Body of pancreas (tissue), 4 donors: ENCODE data around the gene NPHP4. TPM values are rescaled to one million over a fixed set of nuclear protein-coding genes. Genes with fewer than 3 reads are reported as not detected.
A peak's percentile ranks its signal among the peaks of the same experiment; 100 is the strongest.

Experiments
- ATAC-seq: fragments of 150-250 bp; one replicate; pipeline ENCODE4 v1.9.1; 2016
- DNase-seq, 4 donors: peaks; one replicate each; pipeline ENCODE4 v3.0.0-alpha.2; 2019
- H3K27ac ChIP-seq, 4 donors: fragments of 200-600 bp; sonication (generic); 1 replicate in 3 of 4; 2 replicates in 1 of 4; pipeline versions ENCODE4 v1.5.1 to v1.6.1; 2016 to 2019; ENCODE audit warnings: mild to moderate bottlenecking in 1 of 4, mixed read lengths in 1 of 4, moderate library complexity in 1 of 4
- H3K27me3 ChIP-seq, 2 donors: fragments of 200-600 bp; sonication (generic); one replicate each; pipeline ENCODE4 v1.6.0; 2016; ENCODE audit warnings: mild to moderate bottlenecking in 1 of 2
- H3K36me3 ChIP-seq, 2 donors: fragments of 200-600 bp; sonication (generic); replicated peaks in 1 of 2; 2 replicates each; pipeline ENCODE4 v1.5.1; 2016; ENCODE audit warnings: low read depth in 2 of 2; ENCODE audit not compliant: insufficient read depth in 1 of 2
- H3K4me1 ChIP-seq: fragments of 200-600 bp; sonication (generic); one replicate; pipeline ENCODE4 v1.6.0; 2016
- H3K4me3 ChIP-seq, 2 donors: fragments of 200-600 bp; sonication (generic); 1 replicate in 1 of 2; 2 replicates in 1 of 2; pipeline ENCODE4 v1.5.1; 2016 to 2019
- H3K9me3 ChIP-seq, 3 donors: fragments of 200-600 bp; sonication (generic); 1 replicate in 2 of 3; 2 replicates in 1 of 3; pipeline ENCODE4 v1.5.1; 2016
- POLR2A ChIP-seq, 3 donors: fragments of 450-650 bp; IDR thresholded peaks; one replicate each; pipeline ENCODE4 v1.6.1; 2016; ENCODE audit warnings: antibody characterized with exemption in 3 of 3, mild to moderate bottlenecking in 2 of 3
- WGBS, 2 donors: methylation state at CpG; one replicate each; pipeline ENCODE4 v1.1.5; 2017; 5-methylcytosine and 5-hydroxymethylcytosine counted together
- intact Hi-C: fragments of 100-400 bp; cut with DNase I; formaldehyde crosslinking; loops from one replicate; pipeline ENCODE4 v1.15.1; 2023
- total RNA-seq, 2 donors: library from RNA; depleted of rRNA; stranded (reverse); fragments of >200 nt; gene quantifications; one replicate each; pipeline ENCODE4 v1.1.0, GENCODE V29; 2016
- TF ChIP-seq, protein P1 (sequence below), 7 experiments: fragments of 450-650 bp in 4 of 7; fragments of 200-600 bp in 3 of 7; sonication (generic) in 3 of 7; IDR thresholded peaks; one replicate each; pipeline ENCODE4 v1.5.1; 2016 to 2019; ENCODE audit warnings: antibody characterized with exemption in 7 of 7

NPHP4 gene
- total RNA-seq, 2 donors from 2014 or later = 10.4 to 48.5 TPM

DNA sequence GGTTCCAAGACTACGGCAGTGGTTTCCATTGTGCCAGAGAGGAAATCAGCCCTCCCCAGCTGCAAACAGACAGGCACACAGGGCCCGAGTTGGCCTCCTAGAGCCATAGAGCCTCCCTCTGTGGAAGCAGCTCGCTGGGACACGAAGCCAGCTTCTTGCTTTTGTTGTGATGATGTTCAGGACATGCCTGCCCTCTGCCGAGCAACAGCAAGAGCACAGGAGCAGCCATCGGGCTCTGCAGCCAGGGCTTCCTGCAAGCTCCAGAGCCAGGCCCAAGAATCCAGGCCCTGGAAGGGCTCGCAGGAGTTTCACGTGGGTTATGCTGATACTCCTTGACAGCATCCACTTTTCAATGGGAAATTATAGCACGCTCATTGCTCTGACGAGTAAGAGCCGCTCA is 18.5 kb downstream of the NPHP4 start:
- 87 to 93% methylated on average over 6 to 11 of the region's 11 CpGs for WGBS, 2 donors
- intact Hi-C loops = no loop called here
- H3K9me3 ChIP-seq = no peaks in the 10 kb centered on the region
- DNase-seq (no peak), ATAC-seq (no peak)
- H3K27me3 ChIP-seq = no peaks in the 10 kb centered on the region
- no peak overlapping the region for H3K27ac ChIP-seq
- no peak overlapping the region for H3K4me3 ChIP-seq
- H3K36me3 ChIP-seq = no peaks in the 10 kb centered on the region
- TF ChIP-seq, protein P1, sequence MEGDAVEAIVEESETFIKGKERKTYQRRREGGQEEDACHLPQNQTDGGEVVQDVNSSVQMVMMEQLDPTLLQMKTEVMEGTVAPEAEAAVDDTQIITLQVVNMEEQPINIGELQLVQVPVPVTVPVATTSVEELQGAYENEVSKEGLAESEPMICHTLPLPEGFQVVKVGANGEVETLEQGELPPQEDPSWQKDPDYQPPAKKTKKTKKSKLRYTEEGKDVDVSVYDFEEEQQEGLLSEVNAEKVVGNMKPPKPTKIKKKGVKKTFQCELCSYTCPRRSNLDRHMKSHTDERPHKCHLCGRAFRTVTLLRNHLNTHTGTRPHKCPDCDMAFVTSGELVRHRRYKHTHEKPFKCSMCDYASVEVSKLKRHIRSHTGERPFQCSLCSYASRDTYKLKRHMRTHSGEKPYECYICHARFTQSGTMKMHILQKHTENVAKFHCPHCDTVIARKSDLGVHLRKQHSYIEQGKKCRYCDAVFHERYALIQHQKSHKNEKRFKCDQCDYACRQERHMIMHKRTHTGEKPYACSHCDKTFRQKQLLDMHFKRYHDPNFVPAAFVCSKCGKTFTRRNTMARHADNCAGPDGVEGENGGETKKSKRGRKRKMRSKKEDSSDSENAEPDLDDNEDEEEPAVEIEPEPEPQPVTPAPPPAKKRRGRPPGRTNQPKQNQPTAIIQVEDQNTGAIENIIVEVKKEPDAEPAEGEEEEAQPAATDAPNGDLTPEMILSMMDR (IDR thresholded peaks at IDR 0.05) = no peak
- no peak for TF ChIP-seq POLR2A (IDR thresholded peaks at IDR 0.05)
- peaks cover 25% of the 10 kb centered on the region for H3K4me1 ChIP-seq

DNA sequence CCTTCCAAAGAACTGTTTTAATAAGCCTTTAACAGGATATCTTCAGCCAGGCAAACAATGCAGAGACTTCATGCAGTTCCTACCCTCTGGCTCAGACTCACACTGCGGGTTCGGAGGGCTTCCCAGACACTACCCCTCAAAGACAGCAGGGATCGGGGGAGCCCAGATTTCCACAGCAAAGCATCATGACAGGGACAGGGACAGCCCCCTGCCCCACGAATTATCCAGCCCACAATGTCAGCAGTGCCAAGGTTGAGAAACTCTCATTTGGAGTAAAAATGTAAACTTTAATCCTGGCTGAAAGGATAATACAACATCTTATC is 20.1 kb downstream of the NPHP4 start:
- Histone ChIP-seq H3K4me1 (peaks cover 25% of the 10 kb centered on the region), H3K4me3 (no peak overlapping the region), H3K27me3 (no peaks in the 10 kb centered on the region), H3K36me3 (no peaks in the 10 kb centered on the region), H3K9me3 (no peaks in the 10 kb centered on the region), H3K27ac (no peak overlapping the region)
- ATAC-seq (no peak), DNase-seq (no peak)
- WGBS, 2 donors = 80 to 81% methylated on average over 4 of the region's 4 CpGs
- TF ChIP-seq POLR2A (IDR thresholded peaks at IDR 0.05) = no peak
- TF ChIP-seq, protein P1 (IDR thresholded peaks at IDR 0.05) = no peak
- intact Hi-C loops = no loop called here

DNA sequence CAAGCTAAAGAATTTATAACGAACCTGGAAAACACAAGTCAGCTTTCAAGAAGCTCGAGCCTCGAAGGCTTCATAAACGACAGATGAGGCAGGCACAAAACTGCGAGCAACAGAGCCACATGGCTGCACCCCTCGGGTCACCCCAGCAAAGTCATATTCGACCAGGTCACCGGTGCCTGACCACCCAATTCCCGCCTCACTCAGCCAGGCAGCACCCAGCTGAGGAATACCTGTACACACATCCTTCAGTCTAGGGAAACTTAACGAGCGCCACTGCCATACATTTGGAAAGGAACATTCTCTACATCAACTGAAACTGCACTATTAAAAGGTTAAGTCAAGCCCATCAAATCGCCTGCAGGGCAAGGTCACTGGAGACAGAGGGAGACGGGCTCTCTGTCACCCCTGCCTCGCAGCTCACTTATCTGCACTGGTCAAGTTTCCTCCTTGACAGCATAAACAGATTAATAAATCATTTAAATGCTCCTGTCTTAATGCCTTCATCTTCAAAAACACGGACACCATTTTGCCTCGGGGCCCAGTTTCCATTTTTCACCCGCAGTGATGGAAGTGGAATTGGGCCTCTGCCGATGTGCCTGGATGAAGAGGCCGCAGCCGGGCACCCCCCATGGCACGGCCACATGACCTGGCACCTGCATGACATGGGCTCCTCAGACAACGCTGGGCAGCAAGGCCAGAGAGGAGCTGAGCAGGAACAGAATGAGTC is 20.6 kb downstream of the NPHP4 start:
- H3K27ac ChIP-seq = peak overlapping the region in 3 of 4 donors; percentile 6 to 20 (median 14)
- WGBS, 2 donors = 60 to 67% methylated on average over 20 to 22 of the region's 22 CpGs
- H3K4me3 ChIP-seq = no peak overlapping the region
- peaks cover 25% of the 10 kb centered on the region for H3K4me1 ChIP-seq
- no peaks in the 10 kb centered on the region for H3K36me3 ChIP-seq
- H3K27me3 ChIP-seq = no peaks in the 10 kb centered on the region
- H3K9me3 ChIP-seq = no peaks in the 10 kb centered on the region
- ATAC-seq (no peak), DNase-seq (no peak)
- intact Hi-C loops = no loop called here
- TF ChIP-seq, protein P1 (IDR thresholded peaks at IDR 0.05) = no peak
- TF ChIP-seq POLR2A (IDR thresholded peaks at IDR 0.05) = no peak

DNA sequence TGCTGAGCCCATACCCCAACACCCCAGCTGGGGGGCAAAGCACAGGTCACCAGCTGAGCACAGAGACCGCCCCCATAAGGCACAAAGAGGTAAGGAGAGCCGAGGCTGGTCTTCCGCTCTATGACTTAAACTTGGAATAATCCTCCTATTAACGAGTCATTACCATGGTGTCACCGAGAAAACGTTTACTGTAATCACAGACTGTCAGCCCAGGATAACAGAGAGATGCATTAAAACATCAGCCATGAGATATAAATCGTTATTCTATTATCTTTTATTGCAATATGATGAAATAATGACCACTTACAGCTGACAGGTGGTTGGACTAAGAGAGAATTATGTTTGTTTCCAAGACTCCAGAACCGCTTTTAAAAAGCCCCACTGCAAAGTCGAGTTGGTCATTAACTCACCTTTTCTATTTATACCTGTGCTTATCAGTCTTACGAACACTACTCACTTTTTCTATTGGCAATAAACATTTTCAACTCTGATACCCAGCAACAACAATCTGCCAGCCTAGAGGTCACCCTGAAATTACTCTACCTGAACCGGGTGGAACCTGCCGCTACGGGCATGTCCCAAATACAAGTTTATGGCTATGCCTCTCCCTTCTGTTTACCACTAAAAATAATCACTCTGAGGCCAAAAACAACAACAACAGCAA is 21.5 kb downstream of the NPHP4 start:
- 20 to 31% methylated on average over 13 of the region's 13 CpGs for whole genome bisulfite sequencing, 2 donors
- DNase-seq (peak in 2 of 4 donors; percentile 46 to 50), ATAC-seq (peak; percentile 83)
- Histone ChIP-seq H3K27ac (peak overlapping the region in 3 of 4 donors; percentile 6 to 20 (median 14)), H3K4me3 (no peak overlapping the region), H3K4me1 (peaks cover 25% of the 10 kb centered on the region), H3K27me3 (no peaks in the 10 kb centered on the region), H3K9me3 (no peaks in the 10 kb centered on the region), H3K36me3 (no peaks in the 10 kb centered on the region)
- intact Hi-C loops = no loop called here
- no peak for TF ChIP-seq POLR2A (IDR thresholded peaks at IDR 0.05)
- TF ChIP-seq, protein P1 (IDR thresholded peaks at IDR 0.05) = peak in 1 of 7 experiments; percentile 2
